ENCODE measurements around the gene PHC3.

GRCh38 chr3:170080605-170081004 lies 100.9 kb downstream of the PHC3 start:
- no peak for TF ChIP-seq ZNF704 (CRISPR knock-in tag; IDR thresholded peaks at IDR 0.05; ENCODE audit: borderline replicate concordance)
- TF ChIP-seq JUN (CRISPR knock-in tag; IDR thresholded peaks at IDR 0.05) = no peak
- TF ChIP-seq TEAD2 (CRISPR knock-in tag; IDR thresholded peaks at IDR 0.05) = no peak
- TF ChIP-seq NR2F6 (IDR thresholded peaks at IDR 0.05) = no peak
- TF ChIP-seq NR2F6 (CRISPR knock-in tag; IDR thresholded peaks at IDR 0.05) = 0 out of 2 replicates have a peak, but pooled peaks have one; percentile 26
- no peak for TF ChIP-seq EZH2 (conservative IDR thresholded peaks at IDR 0.05; ENCODE audit: low read depth, low read length)
- TF ChIP-seq MAX (IDR thresholded peaks at IDR 0.05) = no peak
- TF ChIP-seq TIGD3 (CRISPR knock-in tag; IDR thresholded peaks at IDR 0.05; ENCODE audit: borderline replicate concordance) = no peak
- TF ChIP-seq ZNF138 (CRISPR knock-in tag; IDR thresholded peaks at IDR 0.05; ENCODE audit: low read depth) = no peak
- TF ChIP-seq ZNF414 (CRISPR knock-in tag; IDR thresholded peaks at IDR 0.05) = no peak
- no peak for TF ChIP-seq RNF219 (CRISPR knock-in tag; IDR thresholded peaks at IDR 0.05)
- no peak for TF ChIP-seq MLXIP (CRISPR knock-in tag; IDR thresholded peaks at IDR 0.05; ENCODE audit: borderline replicate concordance)
- no peak for TF ChIP-seq ZNF709 (CRISPR knock-in tag; IDR thresholded peaks at IDR 0.05)
